Dendritic cell treated with granulocyte-macrophage colony-stimulating factor and Interleukin-4, amounts not matched to agents 40 ng/mL and 50 ng/mL, for 4 days (primary cell): ENCODE data around the gene SLC6A5.
"Not testable (repeated sequence)": the region's sequence is repeated elsewhere in the genome, so short reads cannot be mapped to it uniquely, and the experiment has no call there.

ENCODE experiments used
- H3K27ac Mint-ChIP-seq: one replicate; pipeline ENCODE4 v1.8.0; 2022; ENCODE audit warnings: mild to moderate bottlenecking, mixed read lengths
- H3K27me3 Mint-ChIP-seq: one replicate; pipeline ENCODE4 v1.8.0; 2022; ENCODE audit warnings: mild to moderate bottlenecking, mixed read lengths
- H3K36me3 Mint-ChIP-seq: one replicate; pipeline ENCODE4 v1.8.0; 2022; ENCODE audit warnings: low read depth, mixed read lengths
- H3K4me1 Mint-ChIP-seq: one replicate; pipeline ENCODE4 v1.8.0; 2022; ENCODE audit warnings: low read depth, mixed read lengths
- H3K4me3 Mint-ChIP-seq: one replicate; pipeline ENCODE4 v1.8.0; 2022; ENCODE audit warnings: mild to moderate bottlenecking, moderate library complexity, mixed read lengths
- H3K9me3 Mint-ChIP-seq: one replicate; pipeline ENCODE4 v1.8.0; 2022; ENCODE audit warnings: mixed read lengths
- intact Hi-C: fragments of 100-400 bp; cut with micrococcal nuclease; formaldehyde crosslinking; loops from one replicate; pipeline ENCODE4 v1.15.0; 2022

SLC6A5 gene

GRCh38 chr11:20599221-20600019 is at the start of gene SLC6A5:
SLC6A5 (plus strand) TSS chr11:20599608; CDS start chr11:20599673, 65 bp downstream.
- Mint-ChIP-seq H3K27me3 (peaks cover 99% of the 10 kb centered on the region), H3K4me3 (no peak within 1 kb of the TSS), H3K9me3 (peaks cover 7% of the 10 kb centered on the region), H3K36me3 (no peaks in the 10 kb centered on the region), H3K27ac (no peak within 1 kb of the TSS), H3K4me1 (peaks cover 7% of the 10 kb centered on the region)
- intact Hi-C loops = no loop called here

DNA sequence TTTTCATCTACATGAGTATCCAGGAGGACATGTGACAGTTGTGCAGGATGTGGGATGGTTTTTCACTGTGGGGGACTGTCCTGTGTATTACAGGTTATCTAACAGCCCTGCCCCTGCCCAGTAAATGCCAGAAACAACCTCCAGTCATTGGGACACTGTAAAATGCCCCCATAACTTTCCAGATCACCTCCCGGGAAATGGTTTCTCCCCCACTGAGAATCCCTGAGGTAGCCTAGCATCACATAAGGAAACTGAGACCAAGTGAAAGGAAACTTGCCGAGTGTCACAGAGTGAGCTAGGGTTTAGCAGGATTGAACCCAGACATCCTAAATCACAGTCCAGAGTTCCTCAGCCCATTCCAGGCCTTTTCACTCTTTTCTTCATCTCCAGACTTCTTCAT is 48.3 kb upstream of the SLC6A5 start:
- Mint-ChIP-seq H3K9me3 (peaks cover 13% of the 10 kb centered on the region), H3K36me3 (no peaks in the 10 kb centered on the region), H3K4me1 (no peaks in the 10 kb centered on the region), H3K27ac (no peak overlapping the region), H3K4me3 (no peak overlapping the region), H3K27me3 (no peaks in the 10 kb centered on the region)
- intact Hi-C loops = no loop called here

- intact Hi-C loops = no loop called here
- no peaks in the 10 kb centered on the region for H3K36me3 Mint-ChIP-seq
- H3K4me1 Mint-ChIP-seq = no peaks in the 10 kb centered on the region
- H3K27ac Mint-ChIP-seq = no peak overlapping the region
- H3K9me3 Mint-ChIP-seq = peaks cover 20% of the 10 kb centered on the region
- H3K4me3 Mint-ChIP-seq = no peak overlapping the region
- H3K27me3 Mint-ChIP-seq = no peaks in the 10 kb centered on the region
These were observed 43.6 kb upstream of the SLC6A5 start for GRCh38 chr11:20555783-20556182.

DNA sequence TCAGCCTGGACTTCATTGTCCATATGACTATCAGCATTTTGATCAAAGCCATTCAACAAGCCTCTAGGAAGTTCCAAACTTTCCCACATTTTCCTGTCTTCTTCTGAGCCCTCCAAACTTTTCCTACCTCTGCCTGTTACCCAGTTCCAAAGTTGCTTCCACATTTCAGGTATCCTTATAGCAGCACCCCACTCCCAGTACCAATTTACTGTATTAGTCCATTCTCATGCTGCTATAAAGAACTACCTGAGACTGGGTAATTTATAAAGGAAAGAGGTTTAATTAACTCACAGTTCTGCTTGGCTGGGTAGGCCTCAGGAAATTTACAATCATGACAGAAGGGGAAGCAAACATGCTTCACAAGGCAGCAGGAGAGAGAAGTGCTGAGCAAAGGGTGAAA is 43.0 kb upstream of the SLC6A5 start:
- H3K36me3 Mint-ChIP-seq, intact Hi-C loops: not testable (repeated sequence)

GRCh38 chr11:20558741-20559140 is 40.7 kb upstream of the SLC6A5 start:
- no peaks in the 10 kb centered on the region for H3K36me3 Mint-ChIP-seq
- no peaks in the 10 kb centered on the region for H3K27me3 Mint-ChIP-seq
- H3K9me3 Mint-ChIP-seq = peaks cover 20% of the 10 kb centered on the region
- H3K4me1 Mint-ChIP-seq = no peaks in the 10 kb centered on the region
- no peak overlapping the region for H3K27ac Mint-ChIP-seq
- intact Hi-C loops = no loop called here
- H3K4me3 Mint-ChIP-seq = no peak overlapping the region

More for the DNA sequence above, 43.0 kb upstream of the SLC6A5 start:
- H3K4me3 Mint-ChIP-seq, H3K27ac Mint-ChIP-seq, H3K27me3 Mint-ChIP-seq, H3K4me1 Mint-ChIP-seq: not testable (repeated sequence)
- H3K9me3 Mint-ChIP-seq = peaks cover 20% of the 10 kb centered on the region

GRCh38 chr11:20559523-20560300 is 39.7 kb upstream of the SLC6A5 start:
- no peaks in the 10 kb centered on the region for H3K4me1 Mint-ChIP-seq
- intact Hi-C loops = no loop called here
- H3K27ac Mint-ChIP-seq = no peak overlapping the region
- no peaks in the 10 kb centered on the region for H3K27me3 Mint-ChIP-seq
- H3K9me3 Mint-ChIP-seq = peaks cover 18% of the 10 kb centered on the region
- H3K4me3 Mint-ChIP-seq = no peak overlapping the region
- H3K36me3 Mint-ChIP-seq = no peaks in the 10 kb centered on the region

- no peaks in the 10 kb centered on the region for H3K9me3 Mint-ChIP-seq
- H3K4me3 Mint-ChIP-seq = no peak overlapping the region
- H3K4me1 Mint-ChIP-seq = no peaks in the 10 kb centered on the region
- intact Hi-C loops = no loop called here
- H3K27me3 Mint-ChIP-seq = no peaks in the 10 kb centered on the region
- H3K36me3 Mint-ChIP-seq = no peaks in the 10 kb centered on the region
- H3K27ac Mint-ChIP-seq = no peak overlapping the region
These were observed 37.5 kb upstream of the SLC6A5 start for GRCh38 chr11:20561915-20562314.

GRCh38 chr11:20563866-20564265 is 35.5 kb upstream of the SLC6A5 start:
- Mint-ChIP-seq H3K27ac (no peak overlapping the region), H3K4me1 (no peaks in the 10 kb centered on the region), H3K36me3 (no peaks in the 10 kb centered on the region), H3K27me3 (no peaks in the 10 kb centered on the region), H3K9me3 (no peaks in the 10 kb centered on the region), H3K4me3 (no peak overlapping the region)
- intact Hi-C loops = no loop called here

- Mint-ChIP-seq H3K36me3 (no peaks in the 10 kb centered on the region), H3K4me1 (no peaks in the 10 kb centered on the region), H3K4me3 (no peak overlapping the region), H3K27me3 (no peaks in the 10 kb centered on the region), H3K27ac (no peak overlapping the region), H3K9me3 (no peaks in the 10 kb centered on the region)
- intact Hi-C loops = no loop called here
These were observed 34.4 kb upstream of the SLC6A5 start for GRCh38 chr11:20564846-20565635.

- H3K27ac Mint-ChIP-seq, H3K4me3 Mint-ChIP-seq, H3K4me1 Mint-ChIP-seq, H3K27me3 Mint-ChIP-seq, intact Hi-C loops, H3K9me3 Mint-ChIP-seq, H3K36me3 Mint-ChIP-seq: not testable (repeated sequence)
These were observed 33.3 kb upstream of the SLC6A5 start for GRCh38 chr11:20566115-20566514.

DNA sequence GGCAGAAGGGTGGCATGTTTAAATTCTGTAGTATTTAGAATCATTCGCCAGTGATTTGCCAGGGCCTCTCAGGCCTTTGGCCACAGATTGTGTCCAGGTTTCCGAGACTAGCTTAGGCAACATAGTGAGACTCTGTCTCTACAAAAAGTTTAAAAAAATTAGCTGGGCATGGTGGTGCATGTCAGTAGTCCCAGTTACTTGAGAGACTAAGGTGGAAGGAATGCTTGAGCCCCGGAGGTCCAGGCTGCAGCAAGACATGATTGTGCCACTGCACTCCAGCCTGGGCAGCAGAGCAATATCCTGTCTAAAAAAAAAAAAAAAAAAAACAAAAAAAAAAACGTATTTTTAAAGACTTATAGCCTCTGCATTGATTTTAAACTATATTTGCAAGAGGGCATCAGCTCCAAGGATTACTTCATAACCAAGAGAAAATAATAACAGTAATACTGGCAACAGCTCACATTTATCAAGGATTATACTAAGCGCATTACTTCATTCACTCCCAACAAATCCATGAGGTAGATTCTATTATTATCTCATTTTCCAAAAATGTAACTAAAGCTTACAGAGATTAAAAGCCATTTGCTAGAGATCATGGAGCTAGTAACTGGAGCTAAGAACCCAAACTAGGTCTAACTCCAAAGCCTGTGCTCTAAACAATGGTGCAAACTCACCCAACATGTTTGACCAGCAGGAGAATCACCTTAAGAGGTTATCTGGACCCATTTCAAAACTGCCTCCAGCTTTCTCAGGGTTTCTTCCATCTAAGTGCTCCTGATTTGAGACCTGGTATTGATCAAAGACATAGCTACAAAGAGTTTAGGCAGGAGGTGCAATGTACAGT is 32.6 kb upstream of the SLC6A5 start:
- Mint-ChIP-seq H3K36me3 (no peaks in the 10 kb centered on the region), H3K27ac (no peak overlapping the region), H3K9me3 (no peaks in the 10 kb centered on the region), H3K4me1 (no peaks in the 10 kb centered on the region), H3K27me3 (no peaks in the 10 kb centered on the region), H3K4me3 (no peak overlapping the region)
- intact Hi-C loops = no loop called here

GRCh38 chr11:20579725-20580124 is 19.7 kb upstream of the SLC6A5 start:
- H3K4me3 Mint-ChIP-seq, H3K4me1 Mint-ChIP-seq, H3K36me3 Mint-ChIP-seq, H3K9me3 Mint-ChIP-seq, H3K27ac Mint-ChIP-seq, intact Hi-C loops, H3K27me3 Mint-ChIP-seq: not testable (repeated sequence)

DNA sequence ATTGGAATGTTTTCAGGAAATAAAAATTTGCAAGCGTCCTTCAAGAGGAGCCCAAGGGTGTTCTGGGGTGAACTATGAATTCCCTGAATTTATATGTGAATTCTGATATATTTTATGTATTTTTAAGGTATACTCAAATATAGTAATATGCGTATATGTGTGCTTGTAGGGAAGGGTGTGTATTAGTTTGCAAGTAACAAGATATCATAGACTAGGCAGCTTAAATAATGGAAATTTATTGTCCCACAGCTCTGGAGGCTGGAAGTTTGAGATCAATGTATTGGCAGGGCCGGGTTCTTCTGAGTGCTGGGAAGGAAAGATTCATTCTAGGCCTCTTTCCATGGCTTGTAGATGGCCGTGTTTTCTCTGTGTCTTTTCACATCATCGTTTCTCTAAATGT is 16.2 kb upstream of the SLC6A5 start:
- H3K9me3 Mint-ChIP-seq = no peaks in the 10 kb centered on the region
- no peak overlapping the region for H3K27ac Mint-ChIP-seq
- H3K36me3 Mint-ChIP-seq = no peaks in the 10 kb centered on the region
- intact Hi-C loops = no loop called here
- no peak overlapping the region for H3K4me3 Mint-ChIP-seq
- H3K4me1 Mint-ChIP-seq = no peaks in the 10 kb centered on the region
- H3K27me3 Mint-ChIP-seq = peaks cover 2% of the 10 kb centered on the region
